Gastroesophageal sphincter (tissue), 4 donors: ENCODE data around the gene MTA3. TPM values are rescaled to one million over a fixed set of nuclear protein-coding genes. Genes with fewer than 3 reads are reported as not detected.

Source experiments
- ATAC-seq: fragments of 150-250 bp; one replicate; pipeline ENCODE4 v1.9.1; 2016; ENCODE audit warnings: mild to moderate bottlenecking, moderate library complexity
- H3K27ac ChIP-seq, 4 donors: fragments of 200-600 bp; sonication (generic) in 3 of 4; 1 replicate in 3 of 4; 2 replicates in 1 of 4; pipeline ENCODE4 v1.5.1; 2016 to 2019
- H3K27me3 ChIP-seq: fragments of 200-600 bp; sonication (generic); one replicate; pipeline ENCODE4 v1.5.1; 2019
- H3K36me3 ChIP-seq, 2 donors: fragments of 200-600 bp; sonication (generic); one replicate each; pipeline ENCODE4 v1.5.1; 2019; ENCODE audit warnings: control low read depth in 1 of 2
- H3K4me1 ChIP-seq, 3 donors: fragments of 200-600 bp; sonication (generic); 1 replicate in 2 of 3; 2 replicates in 1 of 3; pipeline ENCODE4 v1.5.1; 2016 to 2019; ENCODE audit warnings: control low read depth in 2 of 3
- H3K4me3 ChIP-seq, 2 donors: fragments of 200-600 bp; sonication (generic); one replicate each; pipeline ENCODE4 v1.5.1; 2019; ENCODE audit warnings: mild to moderate bottlenecking in 1 of 2, moderate library complexity in 1 of 2
- H3K9me3 ChIP-seq, 3 donors: fragments of 200-600 bp; sonication (generic); one replicate each; pipeline ENCODE4 v1.5.1; 2017 to 2019; ENCODE audit warnings: control low read depth in 2 of 3
- EP300 ChIP-seq: sonication (generic); formaldehyde crosslinking; IDR thresholded peaks from one replicate; pipeline ENCODE4 v1.6.1; 2017; ENCODE audit warnings: antibody characterized with exemption, mild to moderate bottlenecking
- POLR2A ChIP-seq, 2 donors: fragments of 450-650 bp; IDR thresholded peaks; one replicate each; pipeline ENCODE4 v1.6.1; 2017; ENCODE audit warnings: antibody characterized with exemption in 2 of 2, mild to moderate bottlenecking in 2 of 2, moderate library complexity in 1 of 2
- POLR2AphosphoS5 ChIP-seq: sonication (generic); formaldehyde crosslinking; IDR thresholded peaks from one replicate; pipeline ENCODE4 v1.6.1; 2017; ENCODE audit warnings: antibody characterized with exemption
- WGBS, 2 donors: methylation state at CpG; one replicate each; pipeline ENCODE4 v1.1.5; 2018; ENCODE audit warnings: low coverage in 1 of 2; 5-methylcytosine and 5-hydroxymethylcytosine counted together
- total RNA-seq, 4 donors: library from RNA; depleted of rRNA; stranded (reverse); fragments of >200 nt; gene quantifications; one replicate each; pipeline ENCODE4 v1.1.0, GENCODE V29; 2016
- TF ChIP-seq, protein P1 (sequence below), 4 experiments: fragments of 200-600 bp in 2 of 4; fragments of 450-650 bp in 2 of 4; sonication (generic) in 1 of 4; IDR thresholded peaks; one replicate each; pipeline ENCODE4 v1.5.1; 2017 to 2019; ENCODE audit warnings: antibody characterized with exemption in 4 of 4, mild to moderate bottlenecking in 2 of 4, moderate library complexity in 2 of 4

MTA3 gene
- total RNA-seq, 4 donors from 2014 or later = 22.7 to 56.2 (median 29.3) TPM

GRCh38 chr2:42711896-42712295, 143.5 kb downstream of the MTA3 start:
- no peaks in the 10 kb centered on the region for H3K27me3 ChIP-seq
- no peak for ATAC-seq
- no peaks in the 10 kb centered on the region for H3K9me3 ChIP-seq
- no peak overlapping the region for H3K27ac ChIP-seq
- H3K36me3 ChIP-seq = peaks cover 0 to 36% of the 10 kb centered on the region in 2 donors
- H3K4me1 ChIP-seq = no peaks in the 10 kb centered on the region
- H3K4me3 ChIP-seq = no peak overlapping the region
- 71 to 100% methylated on average over 1 of the region's 1 CpG for WGBS, 2 donors
- TF ChIP-seq POLR2A (IDR thresholded peaks at IDR 0.05) = no peak
- TF ChIP-seq POLR2AphosphoS5 = no peak
- no peak for TF ChIP-seq EP300
- TF ChIP-seq, protein P1, sequence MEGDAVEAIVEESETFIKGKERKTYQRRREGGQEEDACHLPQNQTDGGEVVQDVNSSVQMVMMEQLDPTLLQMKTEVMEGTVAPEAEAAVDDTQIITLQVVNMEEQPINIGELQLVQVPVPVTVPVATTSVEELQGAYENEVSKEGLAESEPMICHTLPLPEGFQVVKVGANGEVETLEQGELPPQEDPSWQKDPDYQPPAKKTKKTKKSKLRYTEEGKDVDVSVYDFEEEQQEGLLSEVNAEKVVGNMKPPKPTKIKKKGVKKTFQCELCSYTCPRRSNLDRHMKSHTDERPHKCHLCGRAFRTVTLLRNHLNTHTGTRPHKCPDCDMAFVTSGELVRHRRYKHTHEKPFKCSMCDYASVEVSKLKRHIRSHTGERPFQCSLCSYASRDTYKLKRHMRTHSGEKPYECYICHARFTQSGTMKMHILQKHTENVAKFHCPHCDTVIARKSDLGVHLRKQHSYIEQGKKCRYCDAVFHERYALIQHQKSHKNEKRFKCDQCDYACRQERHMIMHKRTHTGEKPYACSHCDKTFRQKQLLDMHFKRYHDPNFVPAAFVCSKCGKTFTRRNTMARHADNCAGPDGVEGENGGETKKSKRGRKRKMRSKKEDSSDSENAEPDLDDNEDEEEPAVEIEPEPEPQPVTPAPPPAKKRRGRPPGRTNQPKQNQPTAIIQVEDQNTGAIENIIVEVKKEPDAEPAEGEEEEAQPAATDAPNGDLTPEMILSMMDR (IDR thresholded peaks at IDR 0.05) = no peak

GRCh38 chr2:42712934-42713333, 144.5 kb downstream of the MTA3 start:
- H3K4me3 ChIP-seq = no peak overlapping the region
- 56 to 88% methylated on average over 2 of the region's 2 CpGs for WGBS, 2 donors

DNA sequence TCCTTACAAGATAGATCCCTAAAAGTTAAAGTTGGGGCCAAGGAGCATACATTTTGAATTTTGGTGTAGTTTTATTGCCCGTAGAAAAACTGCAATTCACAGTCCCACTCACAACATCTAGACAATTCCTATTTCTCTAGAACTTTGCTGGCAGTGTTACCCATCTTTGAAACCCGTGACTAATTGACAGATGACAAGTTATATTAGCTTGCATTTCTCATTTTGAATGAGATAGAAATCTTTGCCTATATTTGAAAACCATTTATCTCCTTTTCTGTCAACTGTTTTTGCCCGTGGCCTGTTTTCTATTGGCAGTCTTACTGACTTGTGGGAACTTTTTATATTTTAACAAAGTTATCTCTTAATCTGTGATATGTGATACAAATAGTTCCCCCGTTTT, 145.5 kb downstream of the MTA3 start:
- Histone ChIP-seq H3K4me1 (no peaks in the 10 kb centered on the region), H3K36me3 (peaks cover 0 to 17% of the 10 kb centered on the region in 2 donors), H3K27me3 (no peaks in the 10 kb centered on the region), H3K4me3 (no peak overlapping the region), H3K27ac (no peak overlapping the region), H3K9me3 (no peaks in the 10 kb centered on the region)
- 71 to 79% methylated on average over 4 of the region's 4 CpGs for WGBS, 2 donors
- TF ChIP-seq POLR2A (IDR thresholded peaks at IDR 0.05) (no peak), EP300 (no peak)
- TF ChIP-seq, protein P1 (IDR thresholded peaks at IDR 0.05) = no peak
- no peak for ATAC-seq

More at GRCh38 chr2:42712934-42713333, 144.5 kb downstream of the MTA3 start:
- Histone ChIP-seq H3K4me1 (no peaks in the 10 kb centered on the region), H3K9me3 (no peaks in the 10 kb centered on the region), H3K36me3 (peaks cover 0 to 27% of the 10 kb centered on the region in 2 donors), H3K27me3 (no peaks in the 10 kb centered on the region), H3K27ac (no peak overlapping the region)
- TF ChIP-seq POLR2AphosphoS5 (no peak), EP300 (no peak), POLR2A (IDR thresholded peaks at IDR 0.05) (no peak)
- TF ChIP-seq, protein P1 (IDR thresholded peaks at IDR 0.05) = no peak
- no peak for ATAC-seq

GRCh38 chr2:42714686-42715085, 146.3 kb downstream of the MTA3 start:
- Histone ChIP-seq H3K36me3 (peaks cover 0 to 9% of the 10 kb centered on the region in 2 donors), H3K4me3 (no peak overlapping the region), H3K4me1 (no peaks in the 10 kb centered on the region), H3K9me3 (no peaks in the 10 kb centered on the region), H3K27me3 (no peaks in the 10 kb centered on the region), H3K27ac (no peak overlapping the region)
- no peak for ATAC-seq
- 83 to 97% methylated on average over 1 to 5 of the region's 7 CpGs for WGBS, 2 donors
- TF ChIP-seq POLR2AphosphoS5 (no peak), EP300 (no peak), POLR2A (IDR thresholded peaks at IDR 0.05) (no peak)
- TF ChIP-seq, protein P1 (IDR thresholded peaks at IDR 0.05) = no peak

DNA sequence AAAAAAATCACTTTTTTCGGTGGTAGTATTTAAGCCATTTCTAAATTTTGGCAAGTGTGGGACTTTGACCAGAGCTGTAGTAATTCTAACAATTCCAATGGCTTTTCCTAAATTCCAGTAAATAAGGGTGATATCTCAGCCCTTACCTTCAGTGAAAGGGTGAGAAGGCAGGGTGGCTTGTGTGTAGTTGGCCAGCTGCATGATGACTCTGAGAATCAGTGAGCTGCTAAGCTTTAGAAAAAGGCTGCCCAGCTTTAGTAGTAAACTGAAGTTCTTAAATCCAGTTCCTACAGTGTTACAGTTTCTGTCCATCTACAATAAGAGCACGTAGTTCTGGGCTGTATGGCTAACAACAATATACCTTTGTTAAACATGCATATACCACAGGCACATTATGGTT, 153.5 kb downstream of the MTA3 start:
- Histone ChIP-seq H3K36me3 (peaks cover 0 to 16% of the 10 kb centered on the region in 2 donors), H3K27ac (peak overlapping the region in 1 of 4 donors; percentile 55), H3K4me1 (peaks cover 0 to 16% (median 0%) of the 10 kb centered on the region in 3 donors), H3K27me3 (no peaks in the 10 kb centered on the region), H3K9me3 (no peaks in the 10 kb centered on the region), H3K4me3 (no peak overlapping the region)
- 72 to 94% methylated on average over 2 of the region's 2 CpGs for WGBS, 2 donors
- TF ChIP-seq EP300 = no peak
- TF ChIP-seq POLR2A (IDR thresholded peaks at IDR 0.05) = no peak
- TF ChIP-seq, protein P1 (IDR thresholded peaks at IDR 0.05) = no peak
- TF ChIP-seq POLR2AphosphoS5 = no peak
- ATAC-seq = no peak
